Uterus (tissue), 4 donors: Measurements from ENCODE around the gene CKS1B. TPM values are rescaled to one million over a fixed set of nuclear protein-coding genes. Genes with fewer than 3 reads are reported as not detected.

Experiments used
- DNase-seq, 2 donors: peaks; one replicate each; pipeline ENCODE4 v3.0.0-alpha.2; 2019 to 2020
- H3K27ac ChIP-seq, 2 donors: fragments of 200-600 bp; sonication (generic); 1 replicate in 1 of 2; 2 replicates in 1 of 2; pipeline ENCODE4 v1.5.1; 2016 to 2018
- H3K27me3 ChIP-seq, 2 donors: fragments of 200-600 bp; sonication (generic); one replicate each; pipeline ENCODE4 v1.5.1; 2018 to 2019; ENCODE audit warnings: control low read depth in 1 of 2
- H3K36me3 ChIP-seq, 2 donors: fragments of 200-600 bp; sonication (generic); one replicate each; pipeline ENCODE4 v1.5.1; 2019; ENCODE audit warnings: control low read depth in 1 of 2
- H3K4me1 ChIP-seq, 2 donors: fragments of 200-600 bp; sonication (generic); one replicate each; pipeline ENCODE4 v1.5.1; 2018 to 2019; ENCODE audit warnings: control low read depth in 1 of 2
- H3K4me3 ChIP-seq, 2 donors: fragments of 200-600 bp; sonication (generic); 1 replicate in 1 of 2; 2 replicates in 1 of 2; pipeline ENCODE4 v1.5.1; 2018 to 2019; ENCODE audit warnings: mild to moderate bottlenecking in 1 of 2
- H3K9me3 ChIP-seq, 2 donors: fragments of 200-600 bp; sonication (generic); one replicate each; pipeline ENCODE4 v1.5.1; 2019; ENCODE audit warnings: control low read depth in 1 of 2
- POLR2A ChIP-seq, 2 donors: fragments of 450-650 bp; IDR thresholded peaks; one replicate each; pipeline ENCODE4 v1.6.1; 2016; ENCODE audit warnings: antibody characterized with exemption in 2 of 2, mild to moderate bottlenecking in 1 of 2, moderate library complexity in 1 of 2
- intact Hi-C: fragments of 100-400 bp; cut with DNase I; formaldehyde crosslinking; loops from one replicate; pipeline ENCODE4 v1.15.1; 2023; ENCODE audit warnings: low total_unique reads
- total RNA-seq, 4 donors: library from RNA; depleted of rRNA in 3 of 4; stranded (reverse); fragments of >200 nt in 3 of 4; gene quantifications; one replicate each; pipeline versions ENCODE4 v1.1.0 to v1.2.4, GENCODE V29; 2014 to 2023
- TF ChIP-seq, protein P1 (sequence below), 4 experiments: fragments of 200-600 bp in 2 of 4; fragments of 450-650 bp in 2 of 4; sonication (generic) in 2 of 4; IDR thresholded peaks; one replicate each; pipeline ENCODE4 v1.5.1; 2016 to 2019; ENCODE audit warnings: antibody characterized with exemption in 4 of 4, mild to moderate bottlenecking in 2 of 4, moderate library complexity in 1 of 4
- donor health status: DM: yes; HTN: yes; CAD: no.

The CKS1B gene
- total RNA-seq, 4 donors from 2014 or later: 14.1 to 52.7 (median 22.8) TPM

DNA sequence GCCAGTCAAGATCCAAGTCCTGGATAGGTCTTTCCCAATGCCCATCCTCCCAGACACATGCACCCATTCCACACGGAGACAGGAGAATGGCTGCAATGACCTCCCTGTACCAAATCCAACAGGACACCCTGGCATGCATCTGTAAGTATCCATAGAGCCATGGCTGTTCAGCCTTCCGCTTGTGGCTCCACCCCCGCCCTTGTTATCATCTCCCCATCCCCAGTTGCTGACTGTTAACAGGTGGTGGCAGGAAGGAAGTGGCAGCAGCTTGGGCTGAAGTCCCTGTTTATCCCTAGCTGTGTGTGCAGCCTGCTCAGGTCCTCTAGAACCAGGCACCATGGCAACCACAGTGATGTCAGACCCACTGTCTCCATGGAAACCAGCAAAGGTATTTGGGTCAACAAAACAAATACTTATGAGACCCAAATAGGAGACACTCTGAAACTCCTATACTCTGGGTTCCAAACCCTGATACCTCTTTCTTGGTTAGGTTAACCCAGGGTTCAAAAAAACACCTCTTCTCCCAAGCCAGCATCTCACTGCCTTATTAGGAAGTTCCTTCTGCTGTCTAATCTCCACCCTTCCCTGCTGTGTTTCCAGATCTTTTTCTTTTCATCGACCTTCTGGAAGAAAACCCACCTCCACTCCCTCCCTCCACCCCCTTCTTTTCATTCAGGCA is 19.3 kb upstream of the CKS1B start:
- TF ChIP-seq POLR2A (IDR thresholded peaks at IDR 0.05): no peak
- TF ChIP-seq, protein P1, sequence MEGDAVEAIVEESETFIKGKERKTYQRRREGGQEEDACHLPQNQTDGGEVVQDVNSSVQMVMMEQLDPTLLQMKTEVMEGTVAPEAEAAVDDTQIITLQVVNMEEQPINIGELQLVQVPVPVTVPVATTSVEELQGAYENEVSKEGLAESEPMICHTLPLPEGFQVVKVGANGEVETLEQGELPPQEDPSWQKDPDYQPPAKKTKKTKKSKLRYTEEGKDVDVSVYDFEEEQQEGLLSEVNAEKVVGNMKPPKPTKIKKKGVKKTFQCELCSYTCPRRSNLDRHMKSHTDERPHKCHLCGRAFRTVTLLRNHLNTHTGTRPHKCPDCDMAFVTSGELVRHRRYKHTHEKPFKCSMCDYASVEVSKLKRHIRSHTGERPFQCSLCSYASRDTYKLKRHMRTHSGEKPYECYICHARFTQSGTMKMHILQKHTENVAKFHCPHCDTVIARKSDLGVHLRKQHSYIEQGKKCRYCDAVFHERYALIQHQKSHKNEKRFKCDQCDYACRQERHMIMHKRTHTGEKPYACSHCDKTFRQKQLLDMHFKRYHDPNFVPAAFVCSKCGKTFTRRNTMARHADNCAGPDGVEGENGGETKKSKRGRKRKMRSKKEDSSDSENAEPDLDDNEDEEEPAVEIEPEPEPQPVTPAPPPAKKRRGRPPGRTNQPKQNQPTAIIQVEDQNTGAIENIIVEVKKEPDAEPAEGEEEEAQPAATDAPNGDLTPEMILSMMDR (IDR thresholded peaks at IDR 0.05): no peak
- H3K27me3 ChIP-seq: no peaks in the 10 kb centered on the region
- no peaks in the 10 kb centered on the region for H3K9me3 ChIP-seq
- intact Hi-C loops: no loop called here
- H3K4me3 ChIP-seq: peak overlapping the region; percentile 48 to 57
- H3K36me3 ChIP-seq: no peaks in the 10 kb centered on the region
- peak overlapping the region; percentile 76 to 79 for H3K27ac ChIP-seq
- peaks cover 3 to 22% of the 10 kb centered on the region in 2 donors for H3K4me1 ChIP-seq
- peak in 1 of 2 donors; percentile 68 for DNase-seq

DNA sequence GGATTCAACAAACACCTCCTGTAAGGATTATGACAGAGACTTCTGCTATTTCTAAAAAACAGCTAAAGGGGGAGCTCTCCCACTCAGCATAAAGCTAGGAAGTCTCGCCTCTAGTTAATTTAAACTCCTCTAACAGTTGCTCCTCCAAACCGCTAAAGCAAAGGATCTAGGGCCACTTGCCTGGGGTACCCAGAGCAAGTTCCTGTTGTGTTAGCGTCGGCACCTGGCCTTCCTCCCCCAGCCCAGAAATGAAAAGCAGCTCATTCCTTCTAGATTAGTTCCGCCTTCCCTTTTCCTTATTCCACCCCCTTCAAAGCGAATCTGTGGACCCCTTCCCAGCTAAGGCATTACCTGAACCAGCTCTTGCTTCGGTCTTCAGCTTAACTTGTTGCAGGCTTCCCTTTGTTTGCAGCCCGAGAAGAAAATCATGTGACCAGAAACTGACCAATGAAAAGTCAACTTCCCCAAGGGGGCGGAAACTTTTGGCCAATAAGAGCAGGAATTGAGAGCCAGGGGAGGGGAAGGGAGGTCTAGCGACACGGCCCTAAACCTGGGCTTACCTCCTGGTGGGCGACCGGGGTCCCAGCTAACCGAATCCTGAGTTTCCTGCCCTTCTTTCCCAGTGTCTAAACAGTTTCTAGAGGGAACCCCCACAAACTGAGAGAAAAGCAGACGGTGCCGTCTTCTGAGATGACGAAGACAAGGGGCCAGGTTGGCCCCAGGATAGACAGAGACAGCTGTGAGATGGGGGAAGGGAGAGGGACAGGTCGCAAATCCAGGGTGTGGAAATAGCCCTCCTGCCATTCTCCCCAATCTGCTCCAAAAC is 18.6 kb upstream of the CKS1B start, which contains the start of gene PBXIP1:
TSS of gene PBXIP1 (minus strand) at position 382 of the 826 bp plus-strand sequence. CDS start 2,378 bp downstream, outside the sequence.
- TF ChIP-seq, protein P1 (IDR thresholded peaks at IDR 0.05): peak in 1 of 4 experiments; percentile 22
- peak; percentile 41 to 50 for TF ChIP-seq POLR2A (IDR thresholded peaks at IDR 0.05)
- DNase-seq: peak; percentile 78 to 87

DNA sequence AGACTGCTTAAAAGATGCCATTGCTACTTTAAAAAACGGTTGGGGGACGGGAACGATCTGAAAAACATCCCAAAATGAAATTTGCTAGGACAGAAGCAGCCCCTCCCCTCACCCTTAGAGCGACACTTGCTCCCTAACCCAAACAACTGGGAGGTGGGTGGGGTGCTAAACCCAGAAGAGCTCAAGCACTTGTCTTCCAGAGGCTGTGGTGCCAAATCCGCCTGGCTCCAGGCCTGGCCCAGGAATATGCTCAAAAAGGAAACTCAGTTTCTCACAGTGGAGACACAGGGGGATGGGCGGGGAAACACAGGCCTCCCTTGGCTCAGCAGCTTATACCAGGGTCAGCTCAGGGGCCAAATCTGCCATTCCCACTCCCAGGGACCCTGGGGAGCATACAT is 17.9 kb upstream of the CKS1B start:
- Histone ChIP-seq H3K4me1 (peaks cover 3 to 22% of the 10 kb centered on the region in 2 donors), H3K27me3 (no peaks in the 10 kb centered on the region), H3K4me3 (peak overlapping the region; percentile 48 to 57), H3K27ac (peak overlapping the region; percentile 76 to 79), H3K9me3 (no peaks in the 10 kb centered on the region), H3K36me3 (no peaks in the 10 kb centered on the region)
- DNase-seq: peak in 1 of 2 donors; percentile 46
- TF ChIP-seq, protein P1 (IDR thresholded peaks at IDR 0.05): no peak
- TF ChIP-seq POLR2A (IDR thresholded peaks at IDR 0.05): no peak
- intact Hi-C loops: no loop called here

More for the DNA sequence above, 18.6 kb upstream of the CKS1B start, which contains the start of gene PBXIP1:
- no peaks in the 10 kb centered on the region for H3K36me3 ChIP-seq
- no peaks in the 10 kb centered on the region for H3K9me3 ChIP-seq
- intact Hi-C loops: no loop called here
- peak within 1 kb of the TSS; percentile 48 to 57 for H3K4me3 ChIP-seq
- peaks cover 3 to 22% of the 10 kb centered on the region in 2 donors for H3K4me1 ChIP-seq
- peak within 1 kb of the TSS; percentile 76 to 79 for H3K27ac ChIP-seq
- H3K27me3 ChIP-seq: no peaks in the 10 kb centered on the region

DNA sequence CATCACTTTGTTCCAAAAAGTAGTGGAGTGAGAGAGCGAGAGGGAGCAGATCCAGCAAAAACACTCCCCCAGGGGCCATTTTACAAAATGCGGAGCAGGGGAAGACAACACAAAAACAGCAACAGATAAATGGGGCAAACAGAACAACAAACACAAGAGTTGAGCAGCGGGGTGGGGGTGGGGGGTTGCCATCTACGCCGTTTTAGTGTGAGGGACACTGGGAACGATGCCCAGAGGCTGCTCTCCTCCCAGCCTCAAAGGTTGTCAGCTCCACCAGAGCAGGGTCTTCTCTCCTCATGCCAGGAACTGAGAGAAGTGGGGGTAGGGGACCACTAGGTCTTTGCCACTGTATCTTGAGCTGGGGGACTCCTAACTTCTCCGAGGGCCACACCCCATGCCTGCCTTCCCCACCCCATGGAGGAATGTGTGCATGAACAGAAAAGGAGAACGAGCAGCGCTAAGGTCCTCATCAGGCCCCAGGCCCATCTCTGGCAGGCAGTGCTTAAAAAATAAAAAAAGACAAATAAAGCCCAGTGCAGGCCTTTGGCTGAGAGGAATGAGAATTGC is 17.3 kb upstream of the CKS1B start:
- Histone ChIP-seq H3K9me3 (no peaks in the 10 kb centered on the region), H3K36me3 (no peaks in the 10 kb centered on the region), H3K4me3 (no peak overlapping the region), H3K27ac (peak overlapping the region; percentile 5 to 76), H3K27me3 (no peaks in the 10 kb centered on the region), H3K4me1 (peaks cover 3 to 22% of the 10 kb centered on the region in 2 donors)
- intact Hi-C loops: no loop called here
- no peak for DNase-seq
- TF ChIP-seq POLR2A (IDR thresholded peaks at IDR 0.05): no peak
- TF ChIP-seq, protein P1 (IDR thresholded peaks at IDR 0.05): no peak
